Vagina (tissue), 2 donors: ENCODE data around the gene SGF29.
"Not testable (repeated sequence)": the region's sequence is repeated elsewhere in the genome, so short reads cannot be mapped to it uniquely, and the experiment has no call there.

Experiments used
- POLR2A ChIP-seq, 2 donors: fragments of 450-650 bp; IDR thresholded peaks; one replicate each; pipeline ENCODE4 v1.6.1; 2017; ENCODE audit warnings: antibody characterized with exemption in 2 of 2, mild to moderate bottlenecking in 2 of 2, moderate library complexity in 2 of 2
- TF ChIP-seq, protein P1 (sequence below), 3 experiments: fragments of 450-650 bp in 2 of 3; fragments of 200-600 bp in 1 of 3; sonication (generic) in 1 of 3; IDR thresholded peaks; one replicate each; pipeline ENCODE4 v1.5.1; 2017 to 2019; ENCODE audit warnings: antibody characterized with exemption in 3 of 3, mild to moderate bottlenecking in 2 of 3, moderate library complexity in 2 of 3

- TF ChIP-seq, protein P1, sequence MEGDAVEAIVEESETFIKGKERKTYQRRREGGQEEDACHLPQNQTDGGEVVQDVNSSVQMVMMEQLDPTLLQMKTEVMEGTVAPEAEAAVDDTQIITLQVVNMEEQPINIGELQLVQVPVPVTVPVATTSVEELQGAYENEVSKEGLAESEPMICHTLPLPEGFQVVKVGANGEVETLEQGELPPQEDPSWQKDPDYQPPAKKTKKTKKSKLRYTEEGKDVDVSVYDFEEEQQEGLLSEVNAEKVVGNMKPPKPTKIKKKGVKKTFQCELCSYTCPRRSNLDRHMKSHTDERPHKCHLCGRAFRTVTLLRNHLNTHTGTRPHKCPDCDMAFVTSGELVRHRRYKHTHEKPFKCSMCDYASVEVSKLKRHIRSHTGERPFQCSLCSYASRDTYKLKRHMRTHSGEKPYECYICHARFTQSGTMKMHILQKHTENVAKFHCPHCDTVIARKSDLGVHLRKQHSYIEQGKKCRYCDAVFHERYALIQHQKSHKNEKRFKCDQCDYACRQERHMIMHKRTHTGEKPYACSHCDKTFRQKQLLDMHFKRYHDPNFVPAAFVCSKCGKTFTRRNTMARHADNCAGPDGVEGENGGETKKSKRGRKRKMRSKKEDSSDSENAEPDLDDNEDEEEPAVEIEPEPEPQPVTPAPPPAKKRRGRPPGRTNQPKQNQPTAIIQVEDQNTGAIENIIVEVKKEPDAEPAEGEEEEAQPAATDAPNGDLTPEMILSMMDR (IDR thresholded peaks at IDR 0.05) = not testable (repeated sequence)
- TF ChIP-seq POLR2A (IDR thresholded peaks at IDR 0.05) = not testable (repeated sequence)
Measured at GRCh38 chr16:28600965-28601364, 47.2 kb downstream of the SGF29 start.
